CD4-positive, alpha-beta T cell treated with Interleukin-6 for 4 hours (primary cell): ENCODE measurements around the gene NRG2.

ENCODE experiments used
- DNase-seq: peaks from one replicate; pipeline ENCODE4 v3.0.0-alpha.2; 2020; ENCODE audit warnings: mixed read lengths

NRG2 gene

GRCh38 chr5:139806726-139807646 is 236.1 kb downstream of the NRG2 start:
- DNase-seq, result no peak

DNA sequence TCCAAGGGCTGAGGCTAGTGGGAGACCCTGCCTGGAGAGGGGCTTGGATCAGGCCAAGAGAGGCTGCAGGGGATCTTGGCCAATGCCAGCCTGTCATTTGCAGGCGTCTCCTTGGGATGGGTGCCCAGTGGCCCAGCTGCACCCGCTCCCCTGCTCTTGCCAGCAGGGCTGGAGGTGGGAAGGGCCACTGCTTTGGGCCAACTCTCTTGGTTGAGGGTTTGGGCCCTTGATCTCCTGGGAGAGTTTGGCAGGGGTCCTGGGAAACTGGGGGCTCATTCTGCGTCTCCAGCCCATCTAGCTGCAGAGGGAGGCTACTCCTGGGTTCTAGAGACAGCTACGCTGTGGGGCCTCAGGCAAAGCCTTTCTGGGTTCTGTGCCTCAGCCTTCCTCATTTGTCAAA is 237.0 kb downstream of the NRG2 start:
- DNase-seq, result no peak

- no peak for DNase-seq
Observed at GRCh38 chr5:139805545-139805944, 237.6 kb downstream of the NRG2 start.

- no peak for DNase-seq
Observed at GRCh38 chr5:139804800-139805397, 238.2 kb downstream of the NRG2 start.

- no peak for DNase-seq
Observed at GRCh38 chr5:139803978-139804377, 239.1 kb downstream of the NRG2 start.

GRCh38 chr5:139799359-139799758 is 243.7 kb downstream of the NRG2 start:
- no peak for DNase-seq

DNA sequence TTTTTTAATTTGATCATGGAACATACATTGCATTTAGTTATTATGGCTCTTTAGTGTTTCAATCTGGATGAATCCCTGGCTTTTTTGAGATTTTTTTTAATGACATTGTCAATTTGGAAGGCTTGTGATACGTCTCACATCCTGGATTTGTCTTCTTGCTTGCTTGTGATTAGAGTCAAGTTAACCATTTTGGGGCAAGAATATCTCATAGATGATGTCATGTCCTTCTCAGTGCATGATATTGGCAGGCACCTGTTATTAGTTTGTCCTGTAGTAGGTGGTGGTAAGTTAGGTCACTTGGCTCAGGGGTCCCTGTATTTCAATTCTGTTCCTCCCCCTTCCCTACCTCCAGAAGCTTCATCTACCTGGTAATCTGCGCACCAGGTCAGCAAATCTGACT is 244.2 kb downstream of the NRG2 start:
- no peak for DNase-seq

DNA sequence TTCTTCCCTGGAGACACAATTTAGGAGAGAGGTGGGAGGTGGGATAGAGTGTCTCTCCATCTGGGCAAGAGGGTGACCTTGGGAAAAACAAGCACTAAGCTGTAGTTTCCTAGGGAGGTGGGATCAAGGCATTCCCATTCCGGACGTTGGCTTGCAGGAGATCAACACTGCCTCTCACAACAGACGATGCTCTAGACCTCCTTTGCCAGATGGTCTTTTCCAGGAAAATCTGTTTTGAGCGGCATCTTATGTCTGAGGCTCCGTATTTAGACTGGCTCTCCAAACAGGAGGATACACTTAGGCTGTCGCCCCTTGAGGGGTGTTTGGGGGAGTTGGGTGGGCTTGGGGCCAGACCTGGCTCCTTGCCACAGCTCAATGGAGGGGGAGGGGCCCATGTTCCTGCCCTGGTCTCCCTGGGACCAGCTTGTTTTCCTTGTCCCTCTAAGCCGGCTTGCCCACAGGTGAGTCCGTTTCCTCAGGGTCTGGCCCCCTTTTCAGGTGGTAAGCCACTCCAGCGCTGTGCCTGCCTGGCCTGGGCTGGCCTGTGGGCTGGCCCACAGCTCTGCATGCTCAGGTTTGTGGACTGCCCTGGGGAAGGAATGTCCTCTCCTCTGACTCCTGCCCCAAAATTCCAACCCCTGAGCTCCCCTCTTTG is 245.1 kb downstream of the NRG2 start:
- DNase-seq, result no peak

GRCh38 chr5:139797335-139797734 is 245.8 kb downstream of the NRG2 start:
- no peak for DNase-seq
